HFFc6 (cell line): Measurements from ENCODE around the gene AZI2. TPM values are rescaled to one million over a fixed set of nuclear protein-coding genes. Genes with fewer than 3 reads are reported as not detected.

ENCODE experiments used
- DNase-seq: peaks from one replicate; pipeline ENCODE4 v3.0.0-alpha.2; 2018
- H3K27ac Mint-ChIP-seq: 2 replicates; pipeline ENCODE4 v1.8.0; 2020; ENCODE audit warnings: mild to moderate bottlenecking, mixed read lengths
- H3K27me3 Mint-ChIP-seq: 2 replicates; pipeline ENCODE4 v1.8.0; 2021; ENCODE audit warnings: mild to moderate bottlenecking, moderate library complexity, mixed read lengths; ENCODE audit not compliant: insufficient read depth
- H3K36me3 Mint-ChIP-seq: 2 replicates; pipeline ENCODE4 v1.8.0; 2021; ENCODE audit warnings: low read depth, mixed read lengths
- H3K4me1 Mint-ChIP-seq: 2 replicates; pipeline ENCODE4 v1.8.0; 2020; ENCODE audit warnings: low read depth, mixed read lengths
- H3K4me3 Mint-ChIP-seq: 2 replicates; pipeline ENCODE4 v1.8.0; 2020; ENCODE audit warnings: mild to moderate bottlenecking, moderate library complexity, mixed read lengths
- H3K9me3 Mint-ChIP-seq: 2 replicates; pipeline ENCODE4 v1.8.0; 2020; ENCODE audit warnings: mild to moderate bottlenecking, mixed read lengths
- long read RNA-seq: library from polyadenylated mRNA; unstranded; transcript quantifications from one replicate; pipeline ENCODE4 v2.0.0, GENCODE V29; 2019
- total RNA-seq, 6 experiments: library from RNA; stranded (reverse); fragmentation: NEBNext Ultra II Directional; extraction: Animal tissue kit (Norgen Biotek cat#: 25700); gene quantifications; 2 replicates in 1 of 6; 3 replicates in 5 of 6; pipeline ENCODE4 v1.2.3, GENCODE V29; 2021
- TF ChIP-seq, protein P1 (sequence below): fragments of 200-600 bp; sonication (generic); IDR thresholded peaks from 2 replicates; pipeline ENCODE4 v1.5.0; 2021; ENCODE audit warnings: antibody characterized with exemption, mild to moderate bottlenecking

The AZI2 gene, protein sequence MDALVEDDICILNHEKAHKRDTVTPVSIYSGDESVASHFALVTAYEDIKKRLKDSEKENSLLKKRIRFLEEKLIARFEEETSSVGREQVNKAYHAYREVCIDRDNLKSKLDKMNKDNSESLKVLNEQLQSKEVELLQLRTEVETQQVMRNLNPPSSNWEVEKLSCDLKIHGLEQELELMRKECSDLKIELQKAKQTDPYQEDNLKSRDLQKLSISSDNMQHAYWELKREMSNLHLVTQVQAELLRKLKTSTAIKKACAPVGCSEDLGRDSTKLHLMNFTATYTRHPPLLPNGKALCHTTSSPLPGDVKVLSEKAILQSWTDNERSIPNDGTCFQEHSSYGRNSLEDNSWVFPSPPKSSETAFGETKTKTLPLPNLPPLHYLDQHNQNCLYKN
- 10 to 100 TPM; 61.9 to 69.6 (median 67.0) TPM for total RNA-seq
- long read RNA-seq, full-length matches to known transcripts = 61 of 69 reads
- long read RNA-seq, partial matches to known transcripts = 2 of 69 reads
- long read RNA-seq, other reads (novel, unspliced or antisense) = 6 of 69 reads

DNA sequence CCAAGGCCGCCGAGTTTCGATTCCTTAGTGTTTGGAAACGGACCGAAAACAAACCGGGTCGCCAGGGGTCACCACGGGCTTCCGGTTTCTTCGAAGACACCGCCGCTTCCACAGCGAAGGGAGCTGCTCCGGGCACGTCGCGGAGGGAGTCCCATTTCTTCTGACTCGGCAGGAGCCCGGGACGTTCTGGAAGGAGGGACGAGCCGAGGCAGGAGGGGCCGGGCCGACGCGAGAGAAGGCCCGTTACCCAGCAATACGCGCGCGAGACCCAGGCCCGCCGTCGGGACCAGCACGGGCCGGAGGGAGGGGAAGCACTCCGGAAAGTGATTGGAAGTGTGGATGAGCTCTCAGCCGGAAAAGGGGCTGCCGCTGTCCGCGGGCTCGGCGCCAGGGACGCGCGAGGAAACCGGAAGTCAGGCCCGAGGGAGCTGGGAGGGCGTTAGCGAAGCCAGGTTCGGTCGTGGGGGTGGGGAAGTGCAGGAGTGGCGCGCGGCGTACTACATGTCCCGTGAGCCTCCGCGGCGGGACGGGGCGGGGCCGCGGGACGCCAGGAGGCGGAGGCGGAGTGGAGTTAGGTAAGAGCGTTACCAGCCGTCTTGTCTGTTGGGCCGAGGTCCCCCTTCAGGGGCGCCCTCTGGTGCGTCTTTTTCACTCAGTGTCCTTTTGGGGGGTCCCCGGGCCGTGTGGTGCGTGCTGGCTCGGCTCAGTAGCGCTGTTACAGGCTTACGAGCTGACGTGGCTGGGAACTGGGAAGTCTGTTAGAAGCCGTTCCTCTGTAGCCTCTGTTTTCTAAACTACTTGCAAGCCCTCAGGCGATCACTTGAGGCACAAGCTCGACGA lies at the start of gene AZI2, which contains the start of gene ZCWPW2:
Gene AZI2 (minus strand): TSS at position 196 of the 840 bp plus-strand sequence. CDS start 8,207 bp downstream, outside the sequence.
Gene ZCWPW2 (plus strand): TSS at position 93 of the 840 bp plus-strand sequence. CDS start 64,348 bp downstream, outside the sequence.
- H3K27me3 Mint-ChIP-seq = peaks cover 2% of the 10 kb centered on the region; the same call in 1 of the 2 replicates
- peak within 1 kb of the TSS; percentile 92 for H3K4me3 Mint-ChIP-seq
- peaks cover 29% of the 10 kb centered on the region for H3K36me3 Mint-ChIP-seq
- TF ChIP-seq, protein P1, sequence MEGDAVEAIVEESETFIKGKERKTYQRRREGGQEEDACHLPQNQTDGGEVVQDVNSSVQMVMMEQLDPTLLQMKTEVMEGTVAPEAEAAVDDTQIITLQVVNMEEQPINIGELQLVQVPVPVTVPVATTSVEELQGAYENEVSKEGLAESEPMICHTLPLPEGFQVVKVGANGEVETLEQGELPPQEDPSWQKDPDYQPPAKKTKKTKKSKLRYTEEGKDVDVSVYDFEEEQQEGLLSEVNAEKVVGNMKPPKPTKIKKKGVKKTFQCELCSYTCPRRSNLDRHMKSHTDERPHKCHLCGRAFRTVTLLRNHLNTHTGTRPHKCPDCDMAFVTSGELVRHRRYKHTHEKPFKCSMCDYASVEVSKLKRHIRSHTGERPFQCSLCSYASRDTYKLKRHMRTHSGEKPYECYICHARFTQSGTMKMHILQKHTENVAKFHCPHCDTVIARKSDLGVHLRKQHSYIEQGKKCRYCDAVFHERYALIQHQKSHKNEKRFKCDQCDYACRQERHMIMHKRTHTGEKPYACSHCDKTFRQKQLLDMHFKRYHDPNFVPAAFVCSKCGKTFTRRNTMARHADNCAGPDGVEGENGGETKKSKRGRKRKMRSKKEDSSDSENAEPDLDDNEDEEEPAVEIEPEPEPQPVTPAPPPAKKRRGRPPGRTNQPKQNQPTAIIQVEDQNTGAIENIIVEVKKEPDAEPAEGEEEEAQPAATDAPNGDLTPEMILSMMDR = peak; percentile 49; the same call in 1 of the 2 replicates
- H3K9me3 Mint-ChIP-seq = peaks cover 4% of the 10 kb centered on the region
- peak; percentile 94 for DNase-seq
- peak within 1 kb of the TSS; percentile 96 for H3K27ac Mint-ChIP-seq
- peaks cover 43% of the 10 kb centered on the region for H3K4me1 Mint-ChIP-seq

DNA sequence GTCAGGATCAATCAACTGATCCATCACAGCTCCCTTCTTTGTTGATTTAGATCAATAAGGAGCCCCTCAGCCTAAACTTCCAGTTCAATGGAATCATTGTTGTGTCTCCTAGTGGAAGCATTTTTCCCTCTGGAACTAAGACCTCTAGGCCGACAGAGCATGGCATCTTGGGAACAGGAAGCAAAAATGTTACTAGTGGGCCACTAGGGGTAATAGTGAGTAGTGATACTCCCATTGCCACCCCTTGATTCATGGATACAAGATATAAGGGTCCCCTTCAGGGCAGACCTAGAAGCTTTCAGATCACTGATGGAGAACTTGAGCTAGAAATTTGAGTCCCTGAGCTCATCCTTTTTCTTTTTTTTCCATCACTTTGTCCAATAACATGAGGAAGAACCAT lies 40.4 kb upstream of the AZI2 start:
- H3K27me3 Mint-ChIP-seq = no peaks in the 10 kb centered on the region
- no peaks in the 10 kb centered on the region for H3K36me3 Mint-ChIP-seq
- no peaks in the 10 kb centered on the region for H3K4me1 Mint-ChIP-seq
- H3K4me3 Mint-ChIP-seq = no peak overlapping the region
- no peak overlapping the region for H3K27ac Mint-ChIP-seq
- peaks cover 6% of the 10 kb centered on the region for H3K9me3 Mint-ChIP-seq
- DNase-seq = no peak
- TF ChIP-seq, protein P1 = no peak

DNA sequence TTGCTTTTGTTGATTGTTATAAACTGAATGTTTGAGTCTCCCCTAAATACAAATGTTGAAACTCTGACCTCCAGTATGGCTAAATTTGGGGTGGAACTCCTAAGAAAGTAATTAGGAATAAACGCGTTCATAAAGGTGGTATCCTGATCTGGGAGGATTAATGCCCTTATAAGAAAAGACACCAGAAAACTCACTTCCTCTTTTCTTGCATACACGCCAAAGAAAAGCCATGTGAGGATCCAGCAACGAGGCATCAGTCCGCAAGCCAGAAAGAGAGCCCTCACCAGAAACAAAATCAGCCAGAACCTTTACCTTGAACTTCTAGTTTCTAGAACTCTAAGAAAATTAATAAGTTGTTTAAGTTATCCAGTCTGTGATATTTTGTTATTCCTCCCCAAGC lies 37.4 kb upstream of the AZI2 start:
- Mint-ChIP-seq H3K9me3 (no peaks in the 10 kb centered on the region; the same call in none of the 2 replicates), H3K4me3 (no peak overlapping the region), H3K36me3 (no peaks in the 10 kb centered on the region), H3K4me1 (no peaks in the 10 kb centered on the region), H3K27me3 (no peaks in the 10 kb centered on the region), H3K27ac (no peak overlapping the region)
- DNase-seq = no peak
- TF ChIP-seq, protein P1 = no peak

DNA sequence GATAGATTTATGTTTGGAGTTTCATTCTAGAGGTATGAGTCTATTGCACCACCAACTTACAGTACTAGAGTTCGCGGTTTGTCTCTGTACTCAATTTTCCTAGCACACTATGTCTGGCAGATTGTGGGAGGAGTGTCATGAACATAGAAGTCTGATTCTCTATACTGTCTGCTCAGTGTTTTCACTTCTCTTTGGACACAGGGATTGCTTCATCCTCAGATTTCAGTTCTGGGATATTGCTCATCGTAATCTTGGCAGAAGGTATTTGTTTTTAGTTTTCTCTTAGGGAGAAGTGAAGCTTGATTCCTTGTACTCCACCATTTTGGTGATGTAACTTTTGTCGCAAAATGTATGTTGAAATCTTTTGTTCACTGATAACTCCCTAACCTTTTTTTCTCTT lies 27.8 kb upstream of the AZI2 start:
- Mint-ChIP-seq H3K9me3 (0 out of 2 replicates have a peak, but pooled peaks cover 4% of the 10 kb centered on the region), H3K4me3 (no peak overlapping the region), H3K36me3 (no peaks in the 10 kb centered on the region), H3K27me3 (no peaks in the 10 kb centered on the region), H3K27ac (no peak overlapping the region), H3K4me1 (no peaks in the 10 kb centered on the region)
- TF ChIP-seq, protein P1 = no peak
- DNase-seq = no peak

DNA sequence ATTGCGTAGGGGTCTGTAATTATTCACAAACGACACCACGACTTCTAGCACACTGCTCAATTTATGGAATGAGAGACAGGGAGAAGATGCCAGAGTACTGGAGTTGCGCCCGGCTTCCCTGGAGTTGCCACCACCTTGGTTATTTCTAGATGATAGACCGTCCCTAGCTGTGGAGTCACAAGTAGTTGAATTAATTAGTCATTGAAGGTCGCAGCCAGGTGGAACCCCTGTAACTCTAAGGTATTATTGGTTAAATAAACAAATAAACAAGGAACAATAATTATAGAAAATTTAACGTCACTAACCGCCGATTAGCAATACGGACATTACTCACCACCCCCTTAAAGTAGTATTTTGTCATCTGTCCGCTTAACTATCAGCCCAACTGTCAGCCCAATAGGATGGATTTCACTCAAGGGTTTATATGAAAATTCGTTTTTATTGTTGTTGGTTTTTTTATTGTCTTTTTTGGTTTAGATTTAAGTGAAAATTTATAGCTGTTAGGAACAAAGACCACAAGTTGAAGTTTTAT lies 911 bp upstream of the AZI2 start:
- Mint-ChIP-seq H3K9me3 (peaks cover 8% of the 10 kb centered on the region), H3K36me3 (peaks cover 33% of the 10 kb centered on the region), H3K4me1 (peaks cover 43% of the 10 kb centered on the region), H3K27me3 (peaks cover 2% of the 10 kb centered on the region; the same call in 1 of the 2 replicates), H3K27ac (peak overlapping the region; percentile 96), H3K4me3 (peak overlapping the region; percentile 92)
- TF ChIP-seq, protein P1 = no peak
- no peak for DNase-seq
